Upper lobe of right lung (tissue), 1 donor: ENCODE data around the gene C9orf78. TPM values are rescaled to one million over a fixed set of nuclear protein-coding genes. Genes with fewer than 3 reads are reported as not detected.

ENCODE experiments used
- ATAC-seq: fragments of 200-7000 bp; cut with Tn5 transposase; one replicate; pipeline ENCODE4 v1.9.1; 2020; ENCODE audit warnings: mild to moderate bottlenecking, moderate library complexity
- DNase-seq: peaks from one replicate; pipeline ENCODE4 v3.0.0-alpha.2; 2020
- H3K27ac ChIP-seq: fragments of 200-600 bp; one replicate; pipeline ENCODE4 v1.8.0; 2022
- H3K27me3 ChIP-seq: fragments of 200-600 bp; one replicate; pipeline ENCODE4 v1.8.0; 2022; ENCODE audit warnings: mild to moderate bottlenecking
- H3K36me3 ChIP-seq: fragments of 200-600 bp; one replicate; pipeline ENCODE4 v1.8.0; 2022
- H3K4me1 ChIP-seq: fragments of 200-600 bp; one replicate; pipeline ENCODE4 v1.8.0; 2022
- H3K4me3 ChIP-seq: fragments of 200-600 bp; one replicate; pipeline ENCODE4 v1.8.0; 2022; ENCODE audit warnings: mild to moderate bottlenecking
- H3K9me3 ChIP-seq: fragments of 200-600 bp; one replicate; pipeline ENCODE4 v1.8.0; 2022
- intact Hi-C: fragments of 100-400 bp; cut with DNase I; formaldehyde crosslinking; loops from one replicate; pipeline ENCODE4 v1.11.0; 2022
- long read RNA-seq: library from polyadenylated mRNA; unstranded; transcript quantifications from one replicate; pipeline ENCODE4 v2.0.0, GENCODE V29; 2021
- total RNA-seq: library from RNA; stranded (reverse); fragmentation: NEBNext Ultra II Directional; extraction: Animal tissue kit (Norgen Biotek cat#: 25700); gene quantifications from one replicate; pipeline ENCODE4 v1.2.1, GENCODE V29; 2021
- TF ChIP-seq, protein P1 (sequence below): fragments of 200-600 bp; IDR thresholded peaks from one replicate; pipeline ENCODE4 v1.8.0; 2022; ENCODE audit warnings: antibody characterized with exemption
- donor health status: DM: no; HTN: yes; CAD: no; lungs with severe emphysema.

C9orf78 gene, protein sequence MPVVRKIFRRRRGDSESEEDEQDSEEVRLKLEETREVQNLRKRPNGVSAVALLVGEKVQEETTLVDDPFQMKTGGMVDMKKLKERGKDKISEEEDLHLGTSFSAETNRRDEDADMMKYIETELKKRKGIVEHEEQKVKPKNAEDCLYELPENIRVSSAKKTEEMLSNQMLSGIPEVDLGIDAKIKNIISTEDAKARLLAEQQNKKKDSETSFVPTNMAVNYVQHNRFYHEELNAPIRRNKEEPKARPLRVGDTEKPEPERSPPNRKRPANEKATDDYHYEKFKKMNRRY
- 36.6 TPM for total RNA-seq
- long read RNA-seq, transcript C9orf78-201 (9 exons, 1,795 nt): major isoform, 90 of 116 reads
- long read RNA-seq, partial matches to known transcripts: 4 of 116 reads
- long read RNA-seq, other reads (novel, unspliced or antisense): 22 of 116 reads

DNA sequence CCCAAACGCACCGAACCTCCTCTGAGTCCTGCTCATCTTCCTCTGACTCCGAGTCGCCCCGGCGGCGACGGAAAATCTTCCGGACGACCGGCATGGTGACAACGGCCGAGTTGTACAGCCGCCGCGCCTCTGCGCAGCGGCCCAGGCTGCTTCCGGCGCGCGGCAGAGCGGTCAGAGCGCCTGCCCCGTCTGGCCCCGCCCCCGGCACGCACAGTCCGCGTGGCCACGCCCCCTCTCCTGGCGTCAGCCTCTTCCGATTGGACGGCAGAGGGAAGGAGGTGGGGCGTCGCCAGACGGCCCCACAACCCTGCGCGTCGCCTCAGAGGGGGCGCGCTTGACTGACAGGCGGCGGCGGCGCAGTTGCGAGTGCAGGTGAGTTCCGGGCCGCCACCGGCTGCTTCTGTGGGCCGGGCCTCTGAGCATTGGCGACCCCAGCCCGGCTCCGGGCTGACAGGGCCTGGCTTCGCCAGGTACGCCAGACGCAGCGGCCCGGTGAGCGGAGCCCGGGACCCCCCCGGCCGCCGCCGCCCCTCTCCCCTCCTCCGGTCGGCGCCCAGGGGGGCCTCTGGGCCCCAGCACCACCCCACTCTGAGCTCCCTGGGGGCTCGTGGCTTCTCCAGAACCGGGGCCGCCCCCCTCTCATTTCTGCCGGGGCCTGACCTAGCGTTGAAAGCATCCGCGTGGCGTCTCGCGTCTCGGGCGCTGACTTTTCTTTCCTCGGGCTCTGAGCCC, at the start of gene C9orf78, which contains the start of gene USP20:
TSS of gene C9orf78 (minus strand) at position 148 of the 732 bp plus-strand sequence. CDS start at position 94, 54 bp downstream.
TSS of gene USP20 (plus strand) at position 331 of the 732 bp plus-strand sequence. CDS start 17,098 bp downstream, outside the sequence.
- H3K27ac ChIP-seq: peak within 1 kb of the TSS; percentile 90
- peaks cover 30% of the 10 kb centered on the region for H3K36me3 ChIP-seq
- peak; percentile 100 for ATAC-seq
- peaks cover 20% of the 10 kb centered on the region for H3K4me1 ChIP-seq
- peak within 1 kb of the TSS; percentile 79 for H3K4me3 ChIP-seq
- TF ChIP-seq, protein P1, sequence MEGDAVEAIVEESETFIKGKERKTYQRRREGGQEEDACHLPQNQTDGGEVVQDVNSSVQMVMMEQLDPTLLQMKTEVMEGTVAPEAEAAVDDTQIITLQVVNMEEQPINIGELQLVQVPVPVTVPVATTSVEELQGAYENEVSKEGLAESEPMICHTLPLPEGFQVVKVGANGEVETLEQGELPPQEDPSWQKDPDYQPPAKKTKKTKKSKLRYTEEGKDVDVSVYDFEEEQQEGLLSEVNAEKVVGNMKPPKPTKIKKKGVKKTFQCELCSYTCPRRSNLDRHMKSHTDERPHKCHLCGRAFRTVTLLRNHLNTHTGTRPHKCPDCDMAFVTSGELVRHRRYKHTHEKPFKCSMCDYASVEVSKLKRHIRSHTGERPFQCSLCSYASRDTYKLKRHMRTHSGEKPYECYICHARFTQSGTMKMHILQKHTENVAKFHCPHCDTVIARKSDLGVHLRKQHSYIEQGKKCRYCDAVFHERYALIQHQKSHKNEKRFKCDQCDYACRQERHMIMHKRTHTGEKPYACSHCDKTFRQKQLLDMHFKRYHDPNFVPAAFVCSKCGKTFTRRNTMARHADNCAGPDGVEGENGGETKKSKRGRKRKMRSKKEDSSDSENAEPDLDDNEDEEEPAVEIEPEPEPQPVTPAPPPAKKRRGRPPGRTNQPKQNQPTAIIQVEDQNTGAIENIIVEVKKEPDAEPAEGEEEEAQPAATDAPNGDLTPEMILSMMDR: no peak
- DNase-seq: peak; percentile 99
- intact Hi-C loops: no loop called here
- H3K9me3 ChIP-seq: no peaks in the 10 kb centered on the region
- no peaks in the 10 kb centered on the region for H3K27me3 ChIP-seq

DNA sequence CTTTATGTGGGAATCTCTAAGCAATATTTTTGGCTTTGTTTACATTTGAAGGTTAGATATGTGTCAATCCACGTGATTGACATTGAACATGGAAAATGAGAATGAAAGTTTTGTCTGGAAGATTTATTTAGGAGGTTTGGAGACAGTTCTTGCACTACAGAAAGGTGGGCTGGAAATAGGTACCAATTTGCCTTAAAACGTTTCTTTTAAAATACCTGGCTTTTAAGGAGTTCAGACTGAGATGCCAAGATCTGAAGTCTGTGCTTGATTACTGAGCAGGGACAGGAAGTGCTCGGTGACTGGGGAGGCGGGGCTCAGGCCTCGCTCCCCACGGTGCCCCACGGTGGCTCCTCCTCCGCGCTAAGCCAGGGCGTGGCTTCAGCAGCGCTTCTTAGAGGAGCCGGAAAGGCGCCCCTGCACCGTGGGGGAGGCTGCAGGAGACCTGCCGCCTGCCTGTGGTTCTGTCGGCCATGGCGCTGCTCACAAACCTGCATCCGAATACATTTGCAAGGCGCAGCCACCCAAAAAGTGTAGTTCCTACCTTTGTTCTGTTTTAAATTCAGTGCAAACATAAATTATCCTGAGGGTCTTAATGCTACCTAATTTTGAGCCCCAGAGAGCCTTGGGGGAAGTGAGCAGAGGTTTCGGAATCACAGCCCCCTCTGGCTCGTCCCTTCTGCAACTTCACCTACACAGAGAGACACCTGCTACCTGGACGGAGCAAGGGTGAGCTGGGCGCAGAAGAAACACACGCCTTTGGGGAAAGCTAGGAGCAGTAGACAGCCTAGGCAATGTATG, 49.3 kb upstream of the C9orf78 start:
- Histone ChIP-seq H3K9me3 (no peaks in the 10 kb centered on the region), H3K36me3 (peaks cover 34% of the 10 kb centered on the region), H3K4me1 (peaks cover 36% of the 10 kb centered on the region), H3K27me3 (no peaks in the 10 kb centered on the region), H3K4me3 (peak overlapping the region; percentile 48), H3K27ac (peak overlapping the region; percentile 88)
- intact Hi-C loops: loop anchor here (10.0 kb wide), 1 partner anchor 160 kb away; the partner anchor contains the start of gene FNBP1
- DNase-seq (peak; percentile 97), ATAC-seq (peak; percentile 88)
- TF ChIP-seq, protein P1: no peak

DNA sequence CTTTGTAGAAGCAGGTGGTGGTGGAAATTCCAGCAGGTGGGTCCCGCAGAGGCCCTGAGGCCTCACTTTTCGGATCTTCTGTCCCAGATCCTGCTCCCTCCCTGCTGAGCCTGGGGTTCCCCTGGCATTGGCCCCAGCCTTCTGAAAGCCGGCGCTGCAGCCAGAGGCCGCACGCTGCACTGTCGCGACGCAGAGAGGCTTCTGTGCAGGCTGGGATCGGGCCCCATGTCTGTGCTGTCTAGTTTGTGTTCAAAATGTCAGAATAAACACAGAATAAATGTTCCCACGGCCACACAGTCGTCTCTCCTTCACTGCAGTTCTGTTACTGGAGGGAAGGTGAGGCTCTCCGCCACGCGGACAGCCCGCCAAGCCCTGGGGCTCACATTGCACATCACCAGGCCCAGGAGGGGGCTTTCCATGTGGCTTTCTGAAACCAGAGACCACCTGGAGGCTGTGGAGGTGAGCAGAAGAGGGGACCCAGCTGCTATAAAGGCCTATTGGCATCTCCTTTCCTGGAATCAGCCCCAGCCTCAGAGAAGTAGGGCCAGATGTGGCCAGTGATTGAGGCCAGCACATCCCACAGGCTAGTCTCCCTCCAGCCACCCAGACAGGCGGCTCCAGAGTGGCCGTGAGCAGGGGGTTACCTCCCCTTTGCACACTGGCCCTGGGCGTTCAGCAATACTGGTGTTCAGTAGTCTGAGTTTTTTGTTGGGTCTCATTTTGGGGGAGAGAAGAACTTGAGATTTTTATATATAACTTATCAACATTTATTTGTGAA, 46.7 kb upstream of the C9orf78 start:
- DNase-seq: no peak
- H3K27ac ChIP-seq: no peak overlapping the region
- H3K27me3 ChIP-seq: no peaks in the 10 kb centered on the region
- H3K36me3 ChIP-seq: peaks cover 42% of the 10 kb centered on the region
- no peak for ATAC-seq
- H3K4me1 ChIP-seq: peaks cover 29% of the 10 kb centered on the region
- no peaks in the 10 kb centered on the region for H3K9me3 ChIP-seq
- intact Hi-C loops: loop anchor here (10.0 kb wide), 1 partner anchor 163 kb away; the partner anchor contains the start of gene FNBP1
- no peak overlapping the region for H3K4me3 ChIP-seq
- TF ChIP-seq, protein P1: no peak

DNA sequence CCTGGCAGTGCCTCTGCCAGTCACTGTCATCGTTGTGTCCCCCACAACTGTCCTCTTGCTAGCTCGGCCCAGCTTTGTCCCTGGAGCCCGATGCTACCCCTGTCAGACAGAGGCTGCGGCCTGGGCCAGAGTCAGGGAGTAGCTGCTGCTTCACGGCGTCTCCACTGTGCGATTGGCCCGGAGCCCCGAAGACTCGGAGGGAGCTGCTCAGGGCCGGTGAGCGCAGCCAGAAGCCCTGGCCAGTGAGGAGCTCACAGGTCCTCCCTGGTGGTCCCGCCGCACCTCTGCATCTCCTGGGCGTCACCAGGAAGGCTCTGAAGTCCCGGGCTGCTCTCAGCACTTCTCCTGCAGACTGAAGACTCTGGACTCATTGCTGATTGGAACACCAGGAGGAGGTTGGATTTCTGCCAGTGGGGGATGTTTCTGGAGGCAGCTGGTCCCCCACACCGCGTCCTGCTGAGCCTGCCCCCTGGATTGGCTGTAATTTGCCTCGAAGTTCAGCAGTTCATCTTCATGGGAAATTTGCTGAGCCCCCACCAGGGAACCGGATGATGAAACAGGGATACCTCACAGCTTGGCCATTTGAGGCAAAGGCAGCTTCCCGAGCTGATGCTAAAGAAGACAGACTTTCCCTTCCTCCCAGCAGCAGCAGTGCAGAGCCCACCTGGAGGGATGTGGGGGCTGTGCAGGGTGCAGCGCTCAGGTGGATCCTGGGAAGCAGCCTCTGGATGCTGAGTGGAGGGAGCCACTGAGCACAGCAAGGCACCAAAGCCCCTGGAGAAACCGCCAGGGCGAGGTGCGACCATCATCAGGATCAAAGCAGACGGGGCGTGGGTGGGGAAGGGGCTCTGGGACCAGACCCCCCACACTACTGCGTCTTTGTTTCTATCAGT, 45.8 kb upstream of the C9orf78 start:
- peaks cover 50% of the 10 kb centered on the region for H3K36me3 ChIP-seq

More for the DNA sequence above, 45.8 kb upstream of the C9orf78 start:
- Histone ChIP-seq H3K4me3 (no peak overlapping the region), H3K27ac (no peak overlapping the region), H3K27me3 (no peaks in the 10 kb centered on the region), H3K9me3 (no peaks in the 10 kb centered on the region), H3K4me1 (peaks cover 20% of the 10 kb centered on the region)
- TF ChIP-seq, protein P1: no peak
- intact Hi-C loops: loop anchor here (10.0 kb wide), 1 partner anchor 164 kb away; the partner anchor contains the start of gene FNBP1
- no peak for DNase-seq
- ATAC-seq: no peak
